ENCODE measurements around the gene SARS1. TPM values are rescaled to one million over a fixed set of nuclear protein-coding genes. Genes with fewer than 3 reads are reported as not detected.

SARS1 gene
- total and polyA plus RNA-seq, 2 of the 13 experiments (the other 11 are each of a cell fraction or from before 2014, with no cell fraction given): 103 to 134 TPM

DNA sequence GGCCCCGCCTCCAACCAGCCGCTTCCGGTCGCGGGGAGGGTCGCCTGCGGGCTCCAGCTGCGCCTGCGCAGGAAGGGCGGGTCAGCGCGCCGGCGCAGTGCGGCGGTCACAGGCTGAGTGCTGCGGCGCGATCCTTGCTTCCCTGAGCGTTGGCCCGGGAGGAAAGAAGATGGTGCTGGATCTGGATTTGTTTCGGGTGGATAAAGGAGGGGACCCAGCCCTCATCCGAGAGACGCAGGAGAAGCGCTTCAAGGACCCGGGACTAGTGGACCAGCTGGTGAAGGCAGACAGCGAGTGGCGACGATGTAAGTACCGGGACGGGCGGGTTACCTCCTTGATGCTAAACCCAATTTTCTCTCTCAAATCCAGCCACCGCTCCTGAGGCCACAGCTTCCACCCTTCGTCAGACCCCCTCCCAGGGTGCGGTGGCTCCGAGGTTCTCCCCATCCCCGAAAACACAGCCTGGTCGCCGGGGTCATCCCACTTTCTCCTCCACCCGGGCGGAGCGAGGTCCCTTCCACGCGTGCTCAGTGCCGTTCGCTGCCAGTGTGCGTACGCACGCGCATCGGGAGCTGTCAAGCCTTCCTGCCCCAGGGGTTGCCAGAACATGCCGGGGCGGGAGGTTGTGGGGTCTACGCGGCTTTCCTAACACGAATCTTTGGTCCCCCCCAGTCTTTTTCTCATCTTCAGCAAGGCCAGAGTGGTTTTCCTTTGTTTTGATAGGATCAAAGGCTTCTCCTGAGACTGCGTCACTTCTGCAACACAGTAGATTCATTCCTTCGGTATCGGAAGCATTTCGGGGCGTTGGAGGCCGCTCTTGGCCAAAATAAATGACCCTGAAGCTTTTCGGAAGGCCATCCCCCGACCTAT is at the start of gene SARS1 (continued):
- TF ChIP-seq, protein P1, sequence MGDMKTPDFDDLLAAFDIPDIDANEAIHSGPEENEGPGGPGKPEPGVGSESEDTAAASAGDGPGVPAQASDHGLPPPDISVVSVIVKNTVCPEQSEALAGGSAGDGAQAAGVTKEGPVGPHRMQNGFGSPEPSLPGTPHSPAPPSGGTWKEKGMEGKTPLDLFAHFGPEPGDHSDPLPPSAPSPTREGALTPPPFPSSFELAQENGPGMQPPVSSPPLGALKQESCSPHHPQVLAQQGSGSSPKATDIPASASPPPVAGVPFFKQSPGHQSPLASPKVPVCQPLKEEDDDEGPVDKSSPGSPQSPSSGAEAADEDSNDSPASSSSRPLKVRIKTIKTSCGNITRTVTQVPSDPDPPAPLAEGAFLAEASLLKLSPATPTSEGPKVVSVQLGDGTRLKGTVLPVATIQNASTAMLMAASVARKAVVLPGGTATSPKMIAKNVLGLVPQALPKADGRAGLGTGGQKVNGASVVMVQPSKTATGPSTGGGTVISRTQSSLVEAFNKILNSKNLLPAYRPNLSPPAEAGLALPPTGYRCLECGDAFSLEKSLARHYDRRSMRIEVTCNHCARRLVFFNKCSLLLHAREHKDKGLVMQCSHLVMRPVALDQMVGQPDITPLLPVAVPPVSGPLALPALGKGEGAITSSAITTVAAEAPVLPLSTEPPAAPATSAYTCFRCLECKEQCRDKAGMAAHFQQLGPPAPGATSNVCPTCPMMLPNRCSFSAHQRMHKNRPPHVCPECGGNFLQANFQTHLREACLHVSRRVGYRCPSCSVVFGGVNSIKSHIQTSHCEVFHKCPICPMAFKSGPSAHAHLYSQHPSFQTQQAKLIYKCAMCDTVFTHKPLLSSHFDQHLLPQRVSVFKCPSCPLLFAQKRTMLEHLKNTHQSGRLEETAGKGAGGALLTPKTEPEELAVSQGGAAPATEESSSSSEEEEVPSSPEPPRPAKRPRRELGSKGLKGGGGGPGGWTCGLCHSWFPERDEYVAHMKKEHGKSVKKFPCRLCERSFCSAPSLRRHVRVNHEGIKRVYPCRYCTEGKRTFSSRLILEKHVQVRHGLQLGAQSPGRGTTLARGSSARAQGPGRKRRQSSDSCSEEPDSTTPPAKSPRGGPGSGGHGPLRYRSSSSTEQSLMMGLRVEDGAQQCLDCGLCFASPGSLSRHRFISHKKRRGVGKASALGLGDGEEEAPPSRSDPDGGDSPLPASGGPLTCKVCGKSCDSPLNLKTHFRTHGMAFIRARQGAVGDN (CRISPR knock-in tag; IDR thresholded peaks at IDR 0.05): peak; percentile 86
- TF ChIP-seq PHF20 (CRISPR knock-in tag; IDR thresholded peaks at IDR 0.05) (peak; percentile 54), ZMYM3 (CRISPR knock-in tag; IDR thresholded peaks at IDR 0.05) (no peak), NFKB2 (CRISPR knock-in tag; IDR thresholded peaks at IDR 0.05; ENCODE audit: borderline replicate concordance) (peak; percentile 35; the same call in 1 of the 2 replicates), ZNF891 (CRISPR knock-in tag; IDR thresholded peaks at IDR 0.05) (0 out of 2 replicates have a peak, but pooled peaks have one; percentile 70), ZNF768 (CRISPR knock-in tag; IDR thresholded peaks at IDR 0.05) (0 out of 2 replicates have a peak, but pooled peaks have one; percentile 19), MEF2D (CRISPR knock-in tag; IDR thresholded peaks at IDR 0.05) (0 out of 2 replicates have a peak, but pooled peaks have one; percentile 12), RFX3 (CRISPR knock-in tag; IDR thresholded peaks at IDR 0.05) (no peak), POLR2G (IDR thresholded peaks at IDR 0.05; ENCODE audit: low read depth, low read length) (peak; percentile 86), REL (CRISPR knock-in tag; conservative IDR thresholded peaks at IDR 0.05) (no peak), ZNF567 (CRISPR knock-in tag; IDR thresholded peaks at IDR 0.05; ENCODE audit: borderline replicate concordance) (peak; percentile 48; the same call in 1 of the 2 replicates), MTA1 (CRISPR knock-in tag; IDR thresholded peaks at IDR 0.05; ENCODE audit: borderline replicate concordance) (peak; percentile 38; the same call in 1 of the 2 replicates), ZFP41 (CRISPR knock-in tag; IDR thresholded peaks at IDR 0.05; ENCODE audit: borderline replicate concordance) (no peak)
- TF ChIP-seq, protein P2, sequence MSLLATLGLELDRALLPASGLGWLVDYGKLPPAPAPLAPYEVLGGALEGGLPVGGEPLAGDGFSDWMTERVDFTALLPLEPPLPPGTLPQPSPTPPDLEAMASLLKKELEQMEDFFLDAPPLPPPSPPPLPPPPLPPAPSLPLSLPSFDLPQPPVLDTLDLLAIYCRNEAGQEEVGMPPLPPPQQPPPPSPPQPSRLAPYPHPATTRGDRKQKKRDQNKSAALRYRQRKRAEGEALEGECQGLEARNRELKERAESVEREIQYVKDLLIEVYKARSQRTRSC (CRISPR knock-in tag; IDR thresholded peaks at IDR 0.05; ENCODE audit: low read depth): no peak
- TF ChIP-seq, protein P3, sequence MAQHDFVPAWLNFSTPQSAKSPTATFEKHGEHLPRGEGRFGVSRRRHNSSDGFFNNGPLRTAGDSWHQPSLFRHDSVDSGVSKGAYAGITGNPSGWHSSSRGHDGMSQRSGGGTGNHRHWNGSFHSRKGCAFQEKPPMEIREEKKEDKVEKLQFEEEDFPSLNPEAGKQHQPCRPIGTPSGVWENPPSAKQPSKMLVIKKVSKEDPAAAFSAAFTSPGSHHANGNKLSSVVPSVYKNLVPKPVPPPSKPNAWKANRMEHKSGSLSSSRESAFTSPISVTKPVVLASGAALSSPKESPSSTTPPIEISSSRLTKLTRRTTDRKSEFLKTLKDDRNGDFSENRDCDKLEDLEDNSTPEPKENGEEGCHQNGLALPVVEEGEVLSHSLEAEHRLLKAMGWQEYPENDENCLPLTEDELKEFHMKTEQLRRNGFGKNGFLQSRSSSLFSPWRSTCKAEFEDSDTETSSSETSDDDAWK (CRISPR knock-in tag; IDR thresholded peaks at IDR 0.05): no peak
- TF ChIP-seq, protein P4, sequence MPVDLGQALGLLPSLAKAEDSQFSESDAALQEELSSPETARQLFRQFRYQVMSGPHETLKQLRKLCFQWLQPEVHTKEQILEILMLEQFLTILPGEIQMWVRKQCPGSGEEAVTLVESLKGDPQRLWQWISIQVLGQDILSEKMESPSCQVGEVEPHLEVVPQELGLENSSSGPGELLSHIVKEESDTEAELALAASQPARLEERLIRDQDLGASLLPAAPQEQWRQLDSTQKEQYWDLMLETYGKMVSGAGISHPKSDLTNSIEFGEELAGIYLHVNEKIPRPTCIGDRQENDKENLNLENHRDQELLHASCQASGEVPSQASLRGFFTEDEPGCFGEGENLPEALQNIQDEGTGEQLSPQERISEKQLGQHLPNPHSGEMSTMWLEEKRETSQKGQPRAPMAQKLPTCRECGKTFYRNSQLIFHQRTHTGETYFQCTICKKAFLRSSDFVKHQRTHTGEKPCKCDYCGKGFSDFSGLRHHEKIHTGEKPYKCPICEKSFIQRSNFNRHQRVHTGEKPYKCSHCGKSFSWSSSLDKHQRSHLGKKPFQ (CRISPR knock-in tag; IDR thresholded peaks at IDR 0.05; ENCODE audit: insufficient replicate concordance): no peak
- TF ChIP-seq, protein P5, sequence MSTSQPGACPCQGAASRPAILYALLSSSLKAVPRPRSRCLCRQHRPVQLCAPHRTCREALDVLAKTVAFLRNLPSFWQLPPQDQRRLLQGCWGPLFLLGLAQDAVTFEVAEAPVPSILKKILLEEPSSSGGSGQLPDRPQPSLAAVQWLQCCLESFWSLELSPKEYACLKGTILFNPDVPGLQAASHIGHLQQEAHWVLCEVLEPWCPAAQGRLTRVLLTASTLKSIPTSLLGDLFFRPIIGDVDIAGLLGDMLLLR (CRISPR knock-in tag; IDR thresholded peaks at IDR 0.05): 0 out of 2 replicates have a peak, but pooled peaks have one; percentile 43
- TF ChIP-seq, protein P6, sequence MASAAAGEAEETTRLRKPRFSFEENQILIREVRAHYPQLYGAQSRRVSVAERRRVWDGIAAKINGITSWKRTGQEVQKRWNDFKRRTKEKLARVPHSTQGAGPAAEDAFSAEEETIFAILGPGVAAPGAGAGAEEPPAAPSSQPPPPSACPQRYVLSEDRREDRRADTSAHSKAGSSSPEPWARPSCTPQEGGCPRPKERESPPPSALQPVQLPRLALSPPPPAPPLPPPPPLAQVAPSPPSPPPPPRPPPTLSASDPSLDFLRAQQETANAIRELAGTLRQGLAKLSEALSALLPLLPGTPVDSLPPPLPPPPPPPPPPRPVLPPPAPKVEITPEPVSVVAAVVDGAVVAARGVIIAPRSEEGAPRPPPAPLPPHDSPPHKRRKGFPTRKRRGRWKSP (CRISPR knock-in tag; IDR thresholded peaks at IDR 0.05): peak; percentile 11; the same call in 1 of the 2 replicates

Data from HepG2 (cell line).